HepG2 (cell line): ENCODE measurements around the gene LDLRAD3. TPM values are rescaled to one million over a fixed set of nuclear protein-coding genes. Genes with fewer than 3 reads are reported as not detected.

Experiments used
- ATAC-seq: fragments of 200-7000 bp; cut with Tn5 transposase; 3 replicates; pipeline ENCODE4 v1.9.1; 2020; ENCODE audit warnings: mild to moderate bottlenecking, moderate library complexity
- BruUV-seq: library from RNA; stranded (reverse); fragments of 400-500 nt; replicated peaks from 2 replicates; lab custom pipeline; 2021; lab: Mats Ljungman, UMichigan
- CTCF ChIA-PET: fragments of 300-600 bp; formaldehyde crosslinking; extraction: SDS; loops from one replicate; lab custom pipeline; 2021; ENCODE audit warnings: low total read pairs, inconsistent platforms, low intra/inter-chr PET ratio; lab: Yijun Ruan, JAX
- POLR2A ChIA-PET: fragments of 350-600 bp; sonication (Branson Sonifier 250); formaldehyde crosslinking; loops from one replicate; lab custom pipeline; 2020; ENCODE audit warnings: antibody characterized with exemption, inconsistent platforms; lab: Yijun Ruan, JAX
- DNase-seq: peaks from one replicate; pipeline ENCODE4 v3.0.0-alpha.2; 2015; ENCODE audit warnings: low spot score
- FAIRE-seq: peaks from 3 replicates; lab custom pipeline; 2011; peaks lifted over from hg19 to GRCh38; lab: Jason Lieb, UNC
- H2AFZ ChIP-seq: one replicate; pipeline ENCODE4 v1.6.1; 2011; ENCODE audit warnings: low read length, inconsistent platforms
- H3K27ac ChIP-seq: fragments of 300-600 bp; 3 replicates; pipeline ENCODE4 v1.8.0; 2011; ENCODE audit warnings: mixed run types, mild to moderate bottlenecking, mixed read lengths, low read length, inconsistent platforms; ENCODE audit not compliant: insufficient read depth; ENCODE audit errors: extremely low read length
- H3K27me3 ChIP-seq, 2 experiments: fragments of 200-600 bp in 1 of 2; 2 replicates in 1 of 2; 3 replicates in 1 of 2; pipeline versions ENCODE4 v1.6.0 to v1.8.0; 2011; ENCODE audit warnings: low read length in 2 of 2, mild to moderate bottlenecking in 2 of 2, moderate library complexity in 2 of 2, inconsistent platforms in 1 of 2; ENCODE audit not compliant: insufficient read depth in 2 of 2, control insufficient read depth in 1 of 2
- H3K36me3 ChIP-seq, 2 experiments: fragments of 200-600 bp in 1 of 2; replicated peaks in 1 of 2; 2 replicates in 1 of 2; 3 replicates in 1 of 2; pipeline versions ENCODE4 v1.5.1 to v1.8.0; 2011; ENCODE audit warnings: low read length in 2 of 2, inconsistent platforms in 1 of 2; ENCODE audit not compliant: insufficient read depth in 2 of 2, control insufficient read depth in 1 of 2
- H3K4me1 ChIP-seq: 2 replicates; pipeline ENCODE4 v1.5.1; 2012; ENCODE audit warnings: low read length, inconsistent platforms; ENCODE audit not compliant: insufficient read depth
- H3K4me2 ChIP-seq: 2 replicates; pipeline ENCODE4 v1.6.0; 2011; ENCODE audit warnings: low read depth, low read length, inconsistent platforms
- H3K4me3 ChIP-seq, 3 experiments: fragments of 200-600 bp in 1 of 3; sonication (generic), shearing (Covaris generic) in 1 of 3; replicated peaks in 1 of 3; 2 replicates each; pipeline ENCODE4 v1.5.1; 2011 to 2016; ENCODE audit warnings: low read length in 3 of 3, inconsistent platforms in 2 of 3, low read depth in 2 of 3, mild to moderate bottlenecking in 2 of 3, control low read depth in 1 of 3, mixed read lengths in 1 of 3; ENCODE audit not compliant: insufficient read depth in 1 of 3
- H3K79me2 ChIP-seq: one replicate; pipeline ENCODE4 v1.6.1; 2011; ENCODE audit warnings: low read length, inconsistent platforms; ENCODE audit not compliant: insufficient read depth
- H3K9ac ChIP-seq: 2 replicates; pipeline ENCODE4 v1.6.0; 2011; ENCODE audit warnings: mild to moderate bottlenecking, low read depth, low read length, inconsistent platforms; ENCODE audit not compliant: insufficient read depth
- H3K9me3 ChIP-seq: 2 replicates; pipeline ENCODE4 v1.5.1; 2012; ENCODE audit warnings: mild to moderate bottlenecking, low read length
- H4K20me1 ChIP-seq: 2 replicates; pipeline ENCODE4 v1.6.0; 2011; ENCODE audit warnings: inconsistent platforms, mild to moderate bottlenecking, low read length, moderate library complexity; ENCODE audit not compliant: insufficient read depth
- KAT7 ChIP-seq: IDR thresholded peaks from 2 replicates; pipeline ENCODE4 v1.6.1; 2018; ENCODE audit warnings: borderline replicate concordance, missing compliant biosample characterization
- MNT ChIP-seq: fragments of 450-650 bp; IDR thresholded peaks from 2 replicates; pipeline ENCODE4 v1.6.1; 2016
- MTF2 ChIP-seq: sonication (generic); formaldehyde crosslinking; IDR thresholded peaks from 2 replicates; pipeline ENCODE4 v1.5.0; 2020; ENCODE audit warnings: missing genetic modification reagents, borderline replicate concordance
- PLSCR1 ChIP-seq: sonication (generic); formaldehyde crosslinking; IDR thresholded peaks from 2 replicates; pipeline ENCODE4 v1.5.0; 2020; ENCODE audit warnings: missing genetic modification reagents, mild to moderate bottlenecking, borderline replicate concordance
- PRMT3 ChIP-seq: sonication (generic); formaldehyde crosslinking; IDR thresholded peaks from 2 replicates; pipeline ENCODE4 v1.8.1; 2022; ENCODE audit warnings: low read depth, mild to moderate bottlenecking, moderate library complexity, missing genetic modification reagents, borderline replicate concordance
- TFE3 ChIP-seq: IDR thresholded peaks from 2 replicates; pipeline ENCODE4 v1.6.1; 2016
- ZNF414 ChIP-seq: sonication (generic); formaldehyde crosslinking; IDR thresholded peaks from 2 replicates; pipeline ENCODE4 v1.5.0; 2020; ENCODE audit warnings: missing genetic modification reagents
- ZNF619 ChIP-seq: sonication (generic); formaldehyde crosslinking; IDR thresholded peaks from 2 replicates; pipeline ENCODE4 v1.4.0; 2020; ENCODE audit warnings: mild to moderate bottlenecking, missing genetic modification reagents
- WGBS: methylation state at CpG from one replicate; pipeline ENCODE4 v1.1.6; 2017; ENCODE audit warnings: low lambda C conversion rate; 5-methylcytosine and 5-hydroxymethylcytosine counted together
- in situ Hi-C: cut with HindIII; loops from 2 replicates; pipeline ENCODE4 v1.10.0; 2017; ENCODE audit warnings: low pct_unique_long_range_greater_than_20kb; ENCODE audit not compliant: extremely low pct_ligation_motif_present
- intact Hi-C: fragments of 100-400 bp; cut with micrococcal nuclease; formaldehyde crosslinking; loops from one replicate; pipeline ENCODE4 v1.10.0; 2022; ENCODE audit not compliant: unreplicated experiment
- polyA plus RNA-seq, 8 experiments: library from polyadenylated mRNA; depleted of rRNA in 3 of 8; stranded (reverse) in 7 of 8; unstranded in 1 of 8; fragments of >200 nt; fragmentation: Illumina TruSeq in 4 of 8; extraction: Trizol in 4 of 8; gene quantifications; 2 replicates each; pipeline versions ENCODE4 v1.2.1 to v1.2.3, GENCODE V29; 2011 to 2016; ENCODE audit warnings: low read depth in 4 of 8, missing spikeins in 1 of 8, mixed read lengths in 1 of 8; ENCODE audit not compliant: insufficient read depth in 1 of 8
- total RNA-seq, 5 experiments: library from RNA; depleted of rRNA; stranded (reverse); fragments of >200 nt; fragmentation: Illumina TruSeq; extraction: Trizol; gene quantifications; 2 replicates each; pipeline ENCODE4 v1.2.3, GENCODE V29; 2016; ENCODE audit warnings: low read depth in 1 of 5

LDLRAD3 gene
- total and polyA plus RNA-seq, 2 of the 13 experiments (the other 11 are each of a cell fraction or from before 2014, with no cell fraction given), result 0.50 to 0.60 TPM

GRCh38 chr11:36035999-36036398 is 92.1 kb downstream of the LDLRAD3 start:
- intact Hi-C loops, result no loop called here
- H2AFZ ChIP-seq, result no peak overlapping the region
- H3K4me2 ChIP-seq, result no peak overlapping the region
- in situ Hi-C loops, result no loop called here
- ChIA-PET POLR2A (no interaction called here), CTCF (no interaction called here)
- 55% methylated on average over 7 of the region's 9 CpGs for WGBS
- H3K9me3 ChIP-seq, result no peaks in the 10 kb centered on the region
- FAIRE-seq, result no peak
- H3K27me3 ChIP-seq, result no peaks in the 10 kb centered on the region
- no peak overlapping the region for H3K27ac ChIP-seq
- no peaks in the 10 kb centered on the region for H3K36me3 ChIP-seq
- no TSS peak for BruUV-seq
- H3K79me2 ChIP-seq, result no peaks in the 10 kb centered on the region
- no peak overlapping the region for H3K9ac ChIP-seq
- TF ChIP-seq KAT7 (CRISPR knock-in tag), result no peak
- TF ChIP-seq, all 625 proteins: peak for 0
- H4K20me1 ChIP-seq, result no peaks in the 10 kb centered on the region
- ATAC-seq (no peak), DNase-seq (no peak)
- no peak overlapping the region for H3K4me3 ChIP-seq
- no peaks in the 10 kb centered on the region for H3K4me1 ChIP-seq

- no peak for DNase-seq
- Histone ChIP-seq H3K79me2 (no peaks in the 10 kb centered on the region), H3K4me1 (no peaks in the 10 kb centered on the region), H3K4me3 (no peak overlapping the region), H2AFZ (no peak overlapping the region), H3K4me2 (no peak overlapping the region), H3K36me3 (no peaks in the 10 kb centered on the region), H3K27ac (no peak overlapping the region), H3K9me3 (no peaks in the 10 kb centered on the region), H3K27me3 (no peaks in the 10 kb centered on the region), H4K20me1 (no peaks in the 10 kb centered on the region), H3K9ac (no peak overlapping the region)
- in situ Hi-C loops (no loop called here), intact Hi-C loops (no loop called here)
- ATAC-seq, result no peak
- no peak for FAIRE-seq
- 25% methylated on average over 6 of the region's 7 CpGs for WGBS
- POLR2A ChIA-PET, result no interaction called here
- CTCF ChIA-PET, result no interaction called here
- no TSS peak for BruUV-seq
- peak; percentile 95 for TF ChIP-seq MNT
- TF ChIP-seq PLSCR1 (CRISPR knock-in tag), result no peak
- no peak for TF ChIP-seq ZNF619 (CRISPR knock-in tag)
- TF ChIP-seq MTF2, result no peak
- no peak for TF ChIP-seq TFE3 (CRISPR knock-in tag)
- TF ChIP-seq PRMT3, result no peak
- TF ChIP-seq ZNF414 (CRISPR knock-in tag), result no peak
Measured at GRCh38 chr11:36037031-36037430, 93.2 kb downstream of the LDLRAD3 start.
